GM12874 (cell line): Measurements from ENCODE around the gene LHX5.

Experiments
- CTCF ChIP-seq: IDR thresholded peaks from 2 replicates; pipeline ENCODE4 v1.5.1; 2011; ENCODE audit warnings: low read depth, mild to moderate bottlenecking, control low read depth, low read length, moderate library complexity; ENCODE audit not compliant: insufficient read depth

LHX5 gene

DNA sequence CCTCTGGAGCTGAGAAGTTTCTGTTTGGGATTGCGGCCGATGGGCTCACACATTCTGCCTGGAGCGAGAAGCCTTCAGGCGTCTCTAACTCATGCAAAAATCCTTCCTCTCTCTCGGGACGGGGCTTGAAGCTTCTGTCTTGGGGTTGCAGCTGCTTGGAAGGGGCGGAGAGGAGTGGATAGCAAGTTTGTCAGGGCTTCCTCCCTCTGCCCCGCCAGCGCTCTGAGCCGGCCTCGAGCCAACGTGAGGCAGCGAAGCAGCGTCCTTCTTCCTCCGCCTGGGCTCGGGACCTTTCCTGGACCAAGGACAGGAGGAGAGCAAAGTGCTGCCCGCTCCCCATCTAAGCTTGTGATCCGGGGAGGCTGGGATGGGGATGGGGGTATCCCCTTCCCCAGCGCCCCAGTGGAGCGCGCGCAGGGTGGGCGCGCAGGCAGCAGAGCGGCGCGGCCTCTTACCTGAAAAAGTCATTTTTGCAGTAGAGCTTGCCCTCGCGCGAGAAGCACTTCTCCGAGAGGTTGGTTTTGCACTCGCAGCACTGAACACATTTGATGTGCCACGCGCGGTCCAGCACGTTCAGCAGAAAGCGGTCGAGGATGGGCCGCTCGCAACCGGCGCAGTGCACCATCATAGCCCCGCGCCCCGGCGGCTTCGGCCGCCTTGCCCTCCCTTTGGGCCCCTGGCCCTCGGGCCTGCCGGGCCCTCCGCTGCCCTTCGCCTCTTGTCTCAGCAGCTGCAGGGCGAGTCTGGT, 626 bp downstream of the LHX5 start:
- TF ChIP-seq CTCF: no peak

- TF ChIP-seq CTCF: no peak
Observed at GRCh38 chr12:113469949-113470743, 1.5 kb downstream of the LHX5 start.

DNA sequence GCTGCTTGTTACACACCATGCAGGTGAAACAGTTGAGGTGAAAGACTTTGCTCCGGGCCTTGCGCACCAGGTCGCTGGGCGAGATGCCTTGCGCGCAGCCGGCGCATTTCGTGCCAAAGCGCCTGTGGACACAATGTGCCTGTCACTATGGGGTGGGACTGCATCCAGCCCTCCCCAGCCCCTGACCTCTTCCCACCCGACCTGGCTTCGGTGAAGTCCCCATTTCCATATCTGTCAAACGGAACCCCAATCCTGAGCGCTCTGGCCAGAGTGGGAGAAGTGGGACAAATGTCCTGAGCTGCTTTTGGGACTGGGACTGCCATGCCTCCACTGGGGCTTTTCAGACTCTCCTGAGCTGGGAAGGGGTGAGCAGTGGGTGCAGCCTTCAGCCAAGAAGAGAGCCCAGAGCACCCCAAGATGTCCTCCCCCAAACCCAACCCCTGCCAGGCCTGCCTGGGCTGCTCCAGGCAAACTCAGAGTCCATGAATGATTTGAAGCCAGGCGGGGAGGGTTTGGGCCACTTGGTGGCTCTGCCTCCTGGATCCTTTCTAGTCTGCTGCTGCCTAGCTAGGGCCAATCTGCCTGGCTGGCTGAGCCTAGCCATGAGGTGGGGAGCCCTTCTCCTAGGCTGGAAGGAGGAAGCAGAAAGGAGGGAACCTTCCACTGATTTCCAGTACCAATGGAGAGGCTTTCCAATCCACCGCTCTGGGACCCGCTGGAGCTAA, 2.3 kb downstream of the LHX5 start:
- no peak for TF ChIP-seq CTCF

GRCh38 chr12:113468365-113469223, 3.1 kb downstream of the LHX5 start:
- TF ChIP-seq CTCF: no peak

DNA sequence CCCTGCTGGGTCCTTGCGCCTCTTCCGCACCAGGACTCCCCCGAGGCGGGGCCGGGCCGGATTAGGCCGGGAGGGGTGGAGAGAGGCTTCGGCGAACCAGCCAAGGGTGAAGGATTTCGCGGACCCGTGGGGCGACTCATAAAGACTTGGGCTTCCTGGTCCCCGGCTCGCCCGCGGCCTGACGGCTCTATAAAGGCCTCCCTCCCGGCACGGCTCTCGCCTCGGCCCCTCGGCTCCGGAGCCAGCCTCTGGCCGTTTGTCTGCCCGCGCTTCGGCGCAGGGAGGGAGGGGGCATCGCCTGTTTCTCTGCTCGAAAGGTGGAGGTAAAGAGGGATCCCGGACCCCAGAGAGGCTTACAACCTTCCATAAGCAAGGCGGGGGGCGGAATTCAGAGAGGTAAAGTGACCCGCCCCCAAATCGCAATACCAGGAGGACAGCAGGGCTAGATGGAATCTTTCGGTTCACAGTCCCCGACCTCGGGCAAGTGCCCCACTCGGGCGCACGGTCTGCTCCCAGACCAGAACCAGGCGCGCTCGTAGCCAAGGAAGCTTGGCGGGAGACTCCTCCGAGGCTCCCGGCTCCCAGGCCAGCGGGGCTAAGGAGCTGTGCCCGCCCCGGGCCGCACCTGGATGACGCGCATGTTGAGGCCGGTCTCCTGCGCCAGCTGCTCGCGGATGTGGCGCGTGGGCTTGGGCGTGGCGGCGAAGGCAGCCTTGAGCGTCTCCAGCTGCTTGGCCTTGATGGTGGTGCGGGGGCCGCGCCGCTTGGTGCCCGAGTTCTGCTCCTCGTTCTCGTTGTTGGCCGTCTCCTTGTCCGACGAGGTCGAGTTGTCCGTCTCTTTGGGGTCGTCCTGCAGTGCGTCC, 3.9 kb downstream of the LHX5 start:
- no peak for TF ChIP-seq CTCF

- TF ChIP-seq CTCF: no peak
Observed at GRCh38 chr12:113467142-113467501, 4.5 kb downstream of the LHX5 start.
